H1 (cell line): ENCODE data around the gene ACTN4. TPM values are rescaled to one million over a fixed set of nuclear protein-coding genes. Genes with fewer than 3 reads are reported as not detected.

Source experiments
- CTCF ChIA-PET: fragments of 300-600 bp; sonication (Branson Sonifier 250); formaldehyde crosslinking; loops from one replicate; lab custom pipeline; 2021; ENCODE audit not compliant: partially characterized antibody; lab: Charles Lee
- POLR2A ChIA-PET: fragments of 300-600 bp; sonication (Branson Sonifier 250); formaldehyde crosslinking; loops from one replicate; lab custom pipeline; 2021; ENCODE audit warnings: inconsistent platforms; ENCODE audit not compliant: partially characterized antibody; lab: Charles Lee
- DNase-seq, 2 experiments: peaks; one replicate each; pipeline versions ENCODE4 v3.0.0 to v3.0.0-alpha.2; 2010 to 2022; ENCODE audit warnings: low spot score in 2 of 2, low read depth in 1 of 2, mixed read lengths in 1 of 2
- FAIRE-seq: peaks from 2 replicates; lab custom pipeline; 2011; peaks lifted over from hg19 to GRCh38; lab: Jason Lieb, UNC
- H2AFZ ChIP-seq: 2 replicates; pipeline ENCODE4 v1.8.1; 2012; ENCODE audit warnings: low read length, inconsistent platforms
- H2AK5ac ChIP-seq: 2 replicates; pipeline ENCODE4 v1.6.1; 2013; ENCODE audit warnings: low read depth, low read length
- H2BK120ac ChIP-seq: replicated peaks from 2 replicates; pipeline ENCODE3; 2013; ENCODE audit warnings: low read depth, low read length, inconsistent platforms
- H2BK12ac ChIP-seq: 2 replicates; pipeline ENCODE4 v1.6.1; 2013; ENCODE audit warnings: low read depth, low read length
- H2BK15ac ChIP-seq: 2 replicates; pipeline ENCODE4 v1.6.1; 2013; ENCODE audit warnings: low read length
- H2BK20ac ChIP-seq: 2 replicates; pipeline ENCODE4 v1.6.1; 2013; ENCODE audit warnings: low read length
- H2BK5ac ChIP-seq: 2 replicates; pipeline ENCODE4 v1.6.1; 2013; ENCODE audit warnings: low read depth, low read length
- H3K14ac ChIP-seq: 2 replicates; pipeline ENCODE4 v1.6.1; 2013; ENCODE audit warnings: inconsistent platforms; ENCODE audit not compliant: insufficient read length
- H3K18ac ChIP-seq: 2 replicates; pipeline ENCODE4 v1.6.1; 2013; ENCODE audit warnings: low read length; ENCODE audit errors: extremely low read depth
- H3K23ac ChIP-seq: 2 replicates; pipeline ENCODE4 v1.6.1; 2013; ENCODE audit warnings: inconsistent platforms; ENCODE audit not compliant: insufficient read length
- H3K23me2 ChIP-seq: 2 replicates; pipeline ENCODE4 v1.6.1; 2013; ENCODE audit warnings: low read depth, low read length
- H3K27ac ChIP-seq: 2 replicates; pipeline ENCODE4 v1.6.1; 2011; ENCODE audit warnings: low read depth, low read length, inconsistent platforms
- H3K27me3 ChIP-seq, 4 experiments: replicated peaks in 1 of 4; 1 replicate in 1 of 4; 2 replicates in 3 of 4; pipeline versions ENCODE4 v1.6.1 to v1.8.1; 2011 to 2013; ENCODE audit warnings: low read length in 3 of 4, mild to moderate bottlenecking in 3 of 4, inconsistent platforms in 2 of 4, mixed read lengths in 2 of 4, moderate library complexity in 1 of 4; ENCODE audit not compliant: control insufficient read depth in 3 of 4, insufficient read depth in 3 of 4; ENCODE audit errors: extremely low read depth in 1 of 4
- H3K36me3 ChIP-seq, 4 experiments: 2 replicates each; pipeline versions ENCODE4 v1.6.1 to v1.8.1; 2011 to 2013; ENCODE audit warnings: mild to moderate bottlenecking in 4 of 4, low read length in 3 of 4, moderate library complexity in 2 of 4, control low read depth in 1 of 4, inconsistent platforms in 1 of 4; ENCODE audit not compliant: insufficient read depth in 4 of 4, control insufficient read depth in 2 of 4
- H3K4ac ChIP-seq: replicated peaks from 2 replicates; pipeline ENCODE3; 2013; ENCODE audit warnings: low read length, low read depth, mixed read lengths, inconsistent platforms; ENCODE audit not compliant: insufficient read length
- H3K4me1 ChIP-seq, 4 experiments: replicated peaks in 1 of 4; 1 replicate in 1 of 4; 2 replicates in 3 of 4; pipeline versions ENCODE4 v1.6.1 to v1.8.1; 2011 to 2013; ENCODE audit warnings: low read length in 3 of 4, inconsistent platforms in 2 of 4, mixed read lengths in 1 of 4; ENCODE audit not compliant: insufficient read depth in 4 of 4, control insufficient read depth in 3 of 4
- H3K4me2 ChIP-seq, 2 experiments: 2 replicates each; pipeline versions ENCODE4 v1.6.1 to v1.8.1; 2011 to 2013; ENCODE audit warnings: low read depth in 2 of 2, low read length in 2 of 2, control low read depth in 1 of 2, inconsistent platforms in 1 of 2, mild to moderate bottlenecking in 1 of 2; ENCODE audit not compliant: insufficient read depth in 1 of 2
- H3K4me3 ChIP-seq, 4 experiments: fragments of 200-600, 300-600 bp in 1 of 4; sonication (generic), shearing (Covaris generic), sonication (Bioruptor Twin) in 1 of 4; 2 replicates each; pipeline versions ENCODE4 v1.5.1 to v1.8.1; 2011 to 2016; ENCODE audit warnings: low read length in 4 of 4, low read depth in 3 of 4, control low read depth in 2 of 4, inconsistent platforms in 2 of 4, mild to moderate bottlenecking in 2 of 4, mixed read lengths in 1 of 4, moderate library complexity in 1 of 4; ENCODE audit not compliant: insufficient read depth in 2 of 4; ENCODE audit errors: extremely low read depth in 1 of 4
- H3K56ac ChIP-seq: replicated peaks from 2 replicates; pipeline ENCODE3; 2013; ENCODE audit warnings: low read depth, mild to moderate bottlenecking, mixed read lengths, low read length, inconsistent platforms; ENCODE audit not compliant: insufficient read length
- H3K79me1 ChIP-seq: 2 replicates; pipeline ENCODE4 v1.6.1; 2013; ENCODE audit warnings: low read depth, low read length, control low read depth
- H3K79me2 ChIP-seq, 2 experiments: 2 replicates each; pipeline versions ENCODE4 v1.6.1 to v1.8.1; 2012 to 2013; ENCODE audit warnings: low read length in 2 of 2, mild to moderate bottlenecking in 2 of 2, inconsistent platforms in 1 of 2; ENCODE audit not compliant: insufficient read depth in 2 of 2, control insufficient read depth in 1 of 2
- H3K9ac ChIP-seq, 4 experiments: replicated peaks in 1 of 4; 1 replicate in 1 of 4; 2 replicates in 3 of 4; pipeline versions ENCODE4 v1.6.1 to v1.8.1; 2011 to 2013; ENCODE audit warnings: low read depth in 3 of 4, low read length in 3 of 4, control low read depth in 2 of 4, mild to moderate bottlenecking in 2 of 4, moderate library complexity in 2 of 4, inconsistent platforms in 1 of 4; ENCODE audit errors: extremely low read depth in 1 of 4
- H3K9me3 ChIP-seq, 2 experiments: 2 replicates each; pipeline versions ENCODE4 v1.6.1 to v1.8.1; 2012 to 2013; ENCODE audit warnings: mild to moderate bottlenecking in 2 of 2, moderate library complexity in 2 of 2, control low read depth in 1 of 2, inconsistent platforms in 1 of 2, low read depth in 1 of 2, low read length in 1 of 2, mixed read lengths in 1 of 2; ENCODE audit not compliant: insufficient read depth in 2 of 2
- H4K20me1 ChIP-seq, 2 experiments: replicated peaks in 1 of 2; 2 replicates each; pipeline versions ENCODE3 to v1.8.1; 2011 to 2013; ENCODE audit warnings: inconsistent platforms in 2 of 2, low read length in 2 of 2, mild to moderate bottlenecking in 1 of 2; ENCODE audit not compliant: insufficient read depth in 2 of 2, control insufficient read depth in 1 of 2
- H4K5ac ChIP-seq: 2 replicates; pipeline ENCODE4 v1.6.1; 2013; ENCODE audit warnings: low read length, low read depth, mixed read lengths, inconsistent platforms; ENCODE audit not compliant: insufficient read length
- H4K8ac ChIP-seq: 2 replicates; pipeline ENCODE4 v1.8.0; 2013; ENCODE audit warnings: mild to moderate bottlenecking, moderate library complexity, low read length, inconsistent platforms; ENCODE audit not compliant: insufficient read depth; ENCODE audit errors: extremely low read depth
- H4K91ac ChIP-seq: replicated peaks from 2 replicates; pipeline ENCODE3; 2013; ENCODE audit warnings: low read length, mixed read lengths, inconsistent platforms; ENCODE audit not compliant: insufficient read length
- BCL11A ChIP-seq, 2 experiments: IDR thresholded peaks; one replicate each; pipeline ENCODE4 v1.6.1; 2011; ENCODE audit warnings: low read depth in 2 of 2, low read length in 2 of 2, mild to moderate bottlenecking in 2 of 2
- CHD1 ChIP-seq: IDR thresholded peaks from 2 replicates; pipeline ENCODE4 v1.6.1; 2012; ENCODE audit warnings: low read depth, low read length, improper control_type of control experiment
- EGR1 ChIP-seq: IDR thresholded peaks from 2 replicates; pipeline ENCODE4 v1.6.1; 2011; ENCODE audit warnings: low read depth, low read length, borderline replicate concordance
- EZH2 ChIP-seq: fragments of 200-600 bp; sonication (generic); IDR thresholded peaks from 2 replicates; pipeline ENCODE4 v1.7.1; 2012; ENCODE audit warnings: low read depth, mild to moderate bottlenecking, moderate library complexity, low read length, inconsistent platforms; ENCODE audit not compliant: severe bottlenecking
- JUN ChIP-seq: IDR thresholded peaks from 2 replicates; pipeline ENCODE4 v1.6.1; 2011; ENCODE audit warnings: low read depth, mild to moderate bottlenecking, improper control_type of control experiment, low read length
- KDM1A ChIP-seq: fragments of 200-600, 300-600 bp; sonication (generic); IDR thresholded peaks from 2 replicates; pipeline ENCODE4 v1.7.1; 2016; ENCODE audit warnings: mild to moderate bottlenecking, low read length, borderline replicate concordance
- PHF8 ChIP-seq: fragments of 200-600 bp; sonication (generic); conservative IDR thresholded peaks from 2 replicates; pipeline ENCODE4 v1.7.1; 2012; ENCODE audit warnings: low read depth, mild to moderate bottlenecking, inconsistent platforms, low read length, moderate library complexity
- SAP30 ChIP-seq: fragments of 300-600 bp; sonication (generic); IDR thresholded peaks from 2 replicates; pipeline ENCODE4 v1.7.1; 2012; ENCODE audit warnings: low read length, moderate library complexity, mild to moderate bottlenecking, inconsistent platforms; ENCODE audit not compliant: insufficient read depth, insufficient replicate concordance
- SIRT6 ChIP-seq: IDR thresholded peaks from one replicate; pipeline ENCODE4 v1.7.1; 2012; ENCODE audit warnings: low read length, inconsistent platforms
- SP1 ChIP-seq: IDR thresholded peaks from 2 replicates; pipeline ENCODE4 v1.6.1; 2011; ENCODE audit warnings: low read depth, low read length
- TCF12 ChIP-seq: IDR thresholded peaks from 2 replicates; pipeline ENCODE4 v1.6.1; 2011; ENCODE audit warnings: low read depth, mild to moderate bottlenecking, low read length
- USF2 ChIP-seq: IDR thresholded peaks from 2 replicates; pipeline ENCODE4 v1.6.1; 2011; ENCODE audit warnings: low read length, improper control_type of control experiment
- YY1 ChIP-seq: IDR thresholded peaks from 2 replicates; pipeline ENCODE4 v1.6.1; 2011; ENCODE audit warnings: low read depth, mild to moderate bottlenecking, low read length
- ZNF274 ChIP-seq: IDR thresholded peaks from 2 replicates; pipeline ENCODE4 v1.7.0; 2012; ENCODE audit warnings: low read length, borderline replicate concordance; ENCODE audit errors: extremely low read depth
- WGBS, 2 experiments: shearing (Covaris generic) in 1 of 2; methylation state at CpG; one replicate each; pipeline versions ENCODE4 v1.1.6 to v1.1.7; 2013 to 2015; ENCODE audit warnings: low lambda C conversion rate in 2 of 2, mixed read lengths in 2 of 2, inconsistent platforms in 1 of 2, low coverage in 1 of 2, missing lambda C conversion rate in 1 of 2; ENCODE audit not compliant: insufficient replicate concordance in 2 of 2, insufficient coverage in 1 of 2, insufficient read length in 1 of 2; ENCODE audit errors: extremely low coverage in 1 of 2, missing lambda C conversion rate in 1 of 2; 5-methylcytosine and 5-hydroxymethylcytosine counted together
- polyA plus RNA-seq, 7 experiments: library from polyadenylated mRNA; depleted of rRNA in 3 of 7; stranded (reverse) in 5 of 7; unstranded in 2 of 7; fragments of >200 nt in 5 of 7; fragments of 200-250 nt in 2 of 7; gene quantifications; 1 replicate in 5 of 7; 2 replicates in 1 of 7; 4 replicates in 1 of 7; pipeline versions ENCODE4 v1.2.1 to v1.2.3, GENCODE V29; 2011 to 2013; ENCODE audit warnings: missing spikeins in 2 of 7, mixed read lengths in 2 of 7
- total RNA-seq: library from RNA; stranded (reverse); fragmentation: NEBNext Ultra II Directional; extraction: Animal tissue kit (Norgen Biotek cat#: 25700); gene quantifications from 2 replicates; pipeline ENCODE4 v1.2.1, GENCODE V29; 2021

Gene ACTN4
- total and polyA plus RNA-seq, 2 of the 8 experiments (the other 6 are each of a cell fraction or from before 2014, with no cell fraction given) = 211 to 520 TPM

GRCh38 chr19:38626401-38626800 is 21.0 kb upstream of the ACTN4 start:
- ChIA-PET POLR2A (interaction anchor here (1.0 to 3.3 kb wide), 3 partner anchors 11 to 24 kb away, joined by 3 to 11 read pairs (median 3); no protein-coding TSS in a partner anchor), CTCF (interaction anchor here (1.5 kb wide), 1 partner anchor 8 kb away, joined by 4 read pairs; no protein-coding TSS in a partner anchor)
- Histone ChIP-seq H3K23ac (no peak overlapping the region), H3K56ac (no peak overlapping the region), H2BK120ac (no peak overlapping the region), H2BK20ac (no peak overlapping the region), H3K9me3 (no peaks in the 10 kb centered on the region), H2AFZ (no peak overlapping the region), H3K14ac (no peak overlapping the region), H3K18ac (no peak overlapping the region), H3K23me2 (no peaks in the 10 kb centered on the region), H2BK12ac (no peak overlapping the region), H2AK5ac (no peak overlapping the region), H3K4me1 (no peaks in the 10 kb centered on the region), H3K4me3 (no peak overlapping the region), H3K4me2 (no peak overlapping the region), H3K36me3 (peaks cover 22 to 79% (median 53%) of the 10 kb centered on the region in 4 experiments), H2BK15ac (no peak overlapping the region), H3K79me2 (no peaks in the 10 kb centered on the region), H4K8ac (no peak overlapping the region), H4K5ac (no peak overlapping the region), H2BK5ac (no peak overlapping the region), H4K20me1 (peaks cover 2 to 3% of the 10 kb centered on the region in 2 experiments), H3K27me3 (no peaks in the 10 kb centered on the region), H3K9ac (no peak overlapping the region), H3K4ac (no peak overlapping the region), H3K27ac (no peak overlapping the region), H3K79me1 (peaks cover 1% of the 10 kb centered on the region), H4K91ac (no peak overlapping the region)
- DNase-seq (no peak), FAIRE-seq (no peak)
- 95% methylated on average over 4 of the region's 4 CpGs; no CpG with 5 or more reads in 1 of the 2 experiments for WGBS, 2 experiments
- TF ChIP-seq SAP30 (no peak), EGR1 (no peak), USF2 (no peak), ZNF274 (no peak), KDM1A (no peak), SIRT6 (no peak), BCL11A (IDR thresholded peaks at IDR 0.05; ENCODE audit: low read depth in 2 of 2, low read length in 2 of 2) (no peak), SP1 (no peak), TCF12 (no peak), PHF8 (no peak), JUN (no peak), CHD1 (no peak), YY1 (no peak), EZH2 (no peak)
